Measurements from ENCODE around the gene CPLX4. TPM values are rescaled to one million over a fixed set of nuclear protein-coding genes. Genes with fewer than 3 reads are reported as not detected.
"Not testable (repeated sequence)": the region's sequence is repeated elsewhere in the genome, so short reads cannot be mapped to it uniquely, and the experiment has no call there.

CPLX4 gene
- total RNA-seq, 2 donors from 2014 or later: not detected

DNA sequence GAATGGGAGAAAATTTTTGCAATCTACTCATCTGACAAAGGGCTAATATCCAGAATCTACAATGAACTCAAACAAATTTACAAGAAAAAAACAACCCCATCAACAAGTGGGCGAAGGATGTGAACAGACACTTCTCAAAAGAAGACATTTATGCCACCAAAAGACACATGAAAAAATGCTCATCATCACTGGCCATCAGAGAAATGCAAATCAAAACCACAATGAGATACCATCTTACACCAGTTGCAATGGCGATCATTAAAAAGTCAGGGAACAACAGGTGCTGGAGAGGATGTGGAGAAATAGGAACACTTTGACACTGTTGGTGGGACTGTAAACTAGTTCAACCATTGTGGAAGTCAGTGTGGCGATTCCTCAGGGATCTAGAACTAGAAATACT, 56.6 kb downstream of the CPLX4 start:
- DNase-seq (ENCODE audit: low spot score); intact Hi-C loops (cut with DNase I): not testable (repeated sequence)

GRCh38 chr18:59255491-59255890, 63.0 kb downstream of the CPLX4 start:
- DNase-seq (ENCODE audit: low spot score); intact Hi-C loops (cut with DNase I): not testable (repeated sequence)

- intact Hi-C loops (cut with DNase I): no loop called here
- DNase-seq (ENCODE audit: low spot score): no peak
Measured at GRCh38 chr18:59249199-59249774, 69.2 kb downstream of the CPLX4 start.

GRCh38 chr18:59246796-59247195, 71.7 kb downstream of the CPLX4 start:
- DNase-seq (ENCODE audit: low spot score): no peak
- intact Hi-C loops (cut with DNase I): no loop called here

Other genes starting within 250 kb of the CPLX4 start
- gene SEC11C, start 178.8 kb downstream of the CPLX4 start, total RNA-seq: 10 to 100 TPM; 32.0 to 35.2 TPM
- not detected for gene GRP, start 98.5 kb downstream of the CPLX4 start, total RNA-seq
- gene RAX, start 45.2 kb downstream of the CPLX4 start, total RNA-seq: not detected
- gene LMAN1, start 40.6 kb upstream of the CPLX4 start, total RNA-seq: 10 to 100 TPM; 57.8 to 58.8 TPM

Measured in posterior vena cava (tissue), 2 donors.